HCT116 (cell line): Measurements from ENCODE around the gene KIAA0232. TPM values are rescaled to one million over a fixed set of nuclear protein-coding genes. Genes with fewer than 3 reads are reported as not detected.

Experiments used
- ATAC-seq: fragments of 200-7000 bp; cut with Tn5 transposase; 2 replicates; pipeline ENCODE4 v1.9.1; 2020; ENCODE audit warnings: mild to moderate bottlenecking, moderate library complexity
- BruUV-seq: library from RNA; stranded (reverse); fragments of 400-500 nt; replicated peaks from 2 replicates; lab custom pipeline; 2021; lab: Mats Ljungman, UMichigan
- CTCF ChIA-PET: fragments of 300-600 bp; sonication (Branson Sonifier 250); formaldehyde crosslinking; loops from one replicate; lab custom pipeline; 2021; ENCODE audit warnings: antibody characterized with exemption; lab: Charles Lee
- POLR2A ChIA-PET: fragments of 300-600, 350-600 bp; sonication (Branson Sonifier 250); formaldehyde crosslinking; loops from one replicate; lab custom pipeline; 2021; ENCODE audit warnings: antibody characterized with exemption; lab: Charles Lee
- RAD21 ChIA-PET, 2 experiments: fragments of 300-600 bp; sonication (Branson Sonifier 250); formaldehyde crosslinking; loops; one replicate each; lab custom pipeline; 2023; ENCODE audit warnings: low total read pairs in 2 of 2; ENCODE audit not compliant: uncharacterized antibody in 2 of 2, unreplicated experiment in 2 of 2, low non-redundant PET in 1 of 2; lab: Charles Lee
- DNase-seq: peaks from one replicate; pipeline ENCODE4 v3.0.0-alpha.2; 2010; ENCODE audit warnings: low read depth, low spot score
- H2AFZ ChIP-seq: fragments of 200-600 bp; shearing (Covaris generic), sonication (generic); 2 replicates; pipeline ENCODE4 v1.6.1; 2017; ENCODE audit warnings: low read depth, mixed run types, mixed read lengths, antibody characterized with exemption, low read length; ENCODE audit not compliant: poor library complexity, severe bottlenecking
- H3K27ac ChIP-seq: 2 replicates; pipeline ENCODE4 v1.5.1; 2012; ENCODE audit warnings: low read depth, low read length
- H3K27me3 ChIP-seq: fragments of 200-600 bp; sonication (generic); 2 replicates; pipeline ENCODE4 v1.6.1; 2016; ENCODE audit warnings: mixed run types, low read length, mixed read lengths; ENCODE audit not compliant: insufficient read depth
- H3K36me3 ChIP-seq, 2 experiments: fragments of 200-500 bp in 1 of 2; fragments of 200-600 bp in 1 of 2; sonication (Bioruptor generic) in 1 of 2; sonication (generic) in 1 of 2; 2 replicates each; pipeline versions ENCODE4 v1.5.1 to v1.6.1; 2014 to 2016; ENCODE audit warnings: low read length in 2 of 2, inconsistent platforms in 1 of 2, mixed read lengths in 1 of 2, mixed run types in 1 of 2; ENCODE audit not compliant: insufficient read depth in 2 of 2, control insufficient read depth in 1 of 2
- H3K4me1 ChIP-seq, 2 experiments: fragments of 200-600 bp in 1 of 2; sonication (generic) in 1 of 2; 2 replicates each; pipeline versions ENCODE4 v1.5.1 to v1.6.1; 2012 to 2017; ENCODE audit warnings: low read length in 2 of 2, inconsistent platforms in 1 of 2, mild to moderate bottlenecking in 1 of 2, mixed read lengths in 1 of 2, mixed run types in 1 of 2, moderate library complexity in 1 of 2; ENCODE audit not compliant: insufficient read depth in 2 of 2, control insufficient read depth in 1 of 2
- H3K4me2 ChIP-seq: fragments of 200-600 bp; sonication (generic); 2 replicates; pipeline ENCODE4 v1.6.1; 2017; ENCODE audit warnings: mixed run types, low read length, mixed read lengths
- H3K4me3 ChIP-seq, 2 experiments: fragments of 200-600 bp in 1 of 2; sonication (generic) in 1 of 2; replicated peaks in 1 of 2; 2 replicates each; pipeline ENCODE4 v1.5.1; 2011 to 2016; ENCODE audit warnings: low read length in 2 of 2, control low read depth in 1 of 2, low read depth in 1 of 2, mild to moderate bottlenecking in 1 of 2, mixed read lengths in 1 of 2, mixed run types in 1 of 2
- H3K79me2 ChIP-seq: fragments of 200-600 bp; sonication (generic); 2 replicates; pipeline ENCODE4 v1.6.1; 2017; ENCODE audit warnings: mild to moderate bottlenecking, mixed run types, low read length, moderate library complexity, mixed read lengths; ENCODE audit not compliant: insufficient read depth
- H3K9ac ChIP-seq: fragments of 200-600 bp; sonication (generic); 2 replicates; pipeline ENCODE4 v1.6.1; 2016; ENCODE audit warnings: low read length, mixed read lengths
- H3K9me2 ChIP-seq: fragments of 200-600 bp; sonication (generic), shearing (Covaris generic); 2 replicates; pipeline ENCODE4 v1.6.1; 2017; ENCODE audit warnings: mixed run types, mild to moderate bottlenecking, moderate library complexity; ENCODE audit not compliant: insufficient read depth
- H3K9me3 ChIP-seq, 2 experiments: fragments of 200-500 bp in 1 of 2; fragments of 200-600 bp in 1 of 2; sonication (Bioruptor generic) in 1 of 2; sonication (generic) in 1 of 2; 2 replicates each; pipeline ENCODE4 v1.6.1; 2014 to 2017; ENCODE audit warnings: low read length in 2 of 2, mixed read lengths in 2 of 2, inconsistent platforms in 1 of 2, low read depth in 1 of 2, mild to moderate bottlenecking in 1 of 2, mixed run types in 1 of 2, moderate library complexity in 1 of 2; ENCODE audit not compliant: control insufficient read depth in 1 of 2, insufficient read depth in 1 of 2
- H4K20me1 ChIP-seq: fragments of 200-600 bp; sonication (generic), shearing (Covaris generic); 2 replicates; pipeline ENCODE4 v1.6.1; 2017; ENCODE audit warnings: mixed run types, mild to moderate bottlenecking, moderate library complexity; ENCODE audit not compliant: insufficient read depth
- CEBPB ChIP-seq: IDR thresholded peaks from 2 replicates; pipeline ENCODE4 v1.6.1; 2012; ENCODE audit warnings: low read depth
- EGR1 ChIP-seq: IDR thresholded peaks from 2 replicates; pipeline ENCODE4 v1.6.1; 2012; ENCODE audit warnings: low read depth
- REST ChIP-seq: IDR thresholded peaks from 2 replicates; pipeline ENCODE4 v1.6.1; 2012; ENCODE audit warnings: low read depth
- SIN3A ChIP-seq: IDR thresholded peaks from 2 replicates; pipeline ENCODE4 v1.6.1; 2012; ENCODE audit warnings: low read depth
- SRF ChIP-seq: IDR thresholded peaks from 2 replicates; pipeline ENCODE4 v1.6.1; 2012; ENCODE audit warnings: low read depth
- intact Hi-C: fragments of 100-400 bp; cut with micrococcal nuclease; formaldehyde crosslinking; loops from 2 replicates; pipeline ENCODE4 v1.10.0; 2022
- total RNA-seq: library from RNA; stranded (reverse); gene quantifications from one replicate; pipeline ENCODE4 v1.2.1, GENCODE V29; 2021; ENCODE audit not compliant: unreplicated experiment

KIAA0232 gene
- total RNA-seq, 1 experiment from 2014 or later = 18.1 TPM

GRCh38 chr4:6746721-6747293 lies 35.7 kb upstream of the KIAA0232 start:
- Histone ChIP-seq H3K27me3 (no peaks in the 10 kb centered on the region), H3K4me1 (peaks cover 28 to 52% of the 10 kb centered on the region in 2 experiments), H3K9ac (no peak overlapping the region), H3K9me3 (no peaks in the 10 kb centered on the region), H4K20me1 (no peaks in the 10 kb centered on the region), H3K27ac (no peak overlapping the region), H3K36me3 (no peaks in the 10 kb centered on the region), H3K4me3 (no peak overlapping the region), H3K9me2 (no peaks in the 10 kb centered on the region), H2AFZ (no peak overlapping the region), H3K4me2 (no peak overlapping the region), H3K79me2 (no peaks in the 10 kb centered on the region)
- intact Hi-C loops = no loop called here
- BruUV-seq = no TSS peak
- TF ChIP-seq CEBPB = no peak
- no peak for TF ChIP-seq SRF
- no peak for TF ChIP-seq EGR1
- no peak for TF ChIP-seq REST
- TF ChIP-seq SIN3A = no peak
- no peak for DNase-seq
- ChIA-PET RAD21 (no interaction called here), POLR2A (no interaction called here), CTCF (no interaction called here)
- ATAC-seq = no peak
